Panc1 (cell line): ENCODE measurements around the gene CEP135. TPM values are rescaled to one million over a fixed set of nuclear protein-coding genes. Genes with fewer than 3 reads are reported as not detected.

Experiments used
- ATAC-seq: fragments of 200-7000 bp; cut with Tn5 transposase; 2 replicates; pipeline ENCODE4 v1.9.1; 2020; ENCODE audit warnings: mild to moderate bottlenecking, moderate library complexity
- BruUV-seq: library from RNA; stranded (reverse); fragments of 400-500 nt; replicated peaks from 2 replicates; lab custom pipeline; 2021; lab: Mats Ljungman, UMichigan
- CTCF ChIA-PET: fragments of 300-600 bp; sonication (Branson Sonifier 250); formaldehyde crosslinking; loops from one replicate; lab custom pipeline; 2022; ENCODE audit warnings: antibody characterized with exemption; lab: Charles Lee
- POLR2A ChIA-PET: fragments of 300-600 bp; sonication (Branson Sonifier 250); formaldehyde crosslinking; loops from one replicate; lab custom pipeline; 2022; ENCODE audit warnings: antibody characterized with exemption; lab: Charles Lee
- DNase-seq: peaks from one replicate; pipeline ENCODE4 v3.0.0-alpha.2; 2010; ENCODE audit warnings: low read depth, low spot score
- H3K27ac ChIP-seq: 2 replicates; pipeline ENCODE4 v1.5.1; 2011; ENCODE audit warnings: mild to moderate bottlenecking, low read length, inconsistent platforms
- H3K27me3 ChIP-seq: fragments of 200-500 bp; sonication (Bioruptor generic); 2 replicates; pipeline ENCODE4 v1.6.0; 2014; ENCODE audit warnings: low read length, inconsistent platforms; ENCODE audit not compliant: control insufficient read depth, insufficient read depth
- H3K36me3 ChIP-seq: fragments of 200-500 bp; sonication (Bioruptor generic); 2 replicates; pipeline ENCODE4 v1.5.1; 2014; ENCODE audit warnings: inconsistent platforms, mild to moderate bottlenecking, low read length, moderate library complexity; ENCODE audit not compliant: control insufficient read depth, insufficient read depth
- H3K4me1 ChIP-seq: 2 replicates; pipeline ENCODE4 v1.5.1; 2011; ENCODE audit warnings: inconsistent platforms, mild to moderate bottlenecking, low read length, moderate library complexity; ENCODE audit not compliant: control insufficient read depth, insufficient read depth
- H3K4me3 ChIP-seq, 2 experiments: 2 replicates each; pipeline ENCODE4 v1.5.1; 2011 to 2012; ENCODE audit warnings: low read depth in 2 of 2, low read length in 2 of 2, mild to moderate bottlenecking in 2 of 2, inconsistent platforms in 1 of 2, moderate library complexity in 1 of 2
- H3K9me3 ChIP-seq: fragments of 200-500 bp; sonication (Bioruptor generic); 2 replicates; pipeline ENCODE4 v1.5.1; 2014; ENCODE audit warnings: low read depth, mild to moderate bottlenecking, inconsistent platforms, low read length, moderate library complexity; ENCODE audit not compliant: control insufficient read depth, insufficient read depth
- CTCF ChIP-seq: fragments of 450-650 bp; IDR thresholded peaks from 2 replicates; pipeline ENCODE4 v1.5.1; 2017; ENCODE audit warnings: mild to moderate bottlenecking
- POLR2AphosphoS5 ChIP-seq: IDR thresholded peaks from 2 replicates; pipeline ENCODE4 v1.6.1; 2012; ENCODE audit warnings: mild to moderate bottlenecking, low read depth, low read length, moderate library complexity
- REST ChIP-seq, 2 experiments: IDR thresholded peaks; 2 replicates each; pipeline ENCODE4 v1.6.1; 2011 to 2012; ENCODE audit warnings: low read depth in 2 of 2, control low read depth in 1 of 2, low read length in 1 of 2, mild to moderate bottlenecking in 1 of 2, moderate library complexity in 1 of 2; ENCODE audit not compliant: insufficient read depth in 1 of 2
- SIN3A ChIP-seq: IDR thresholded peaks from 2 replicates; pipeline ENCODE4 v1.6.1; 2012; ENCODE audit warnings: low read depth, mild to moderate bottlenecking, low read length, moderate library complexity, borderline replicate concordance; ENCODE audit not compliant: insufficient read depth
- TCF7L2 ChIP-seq: IDR thresholded peaks from 2 replicates; pipeline ENCODE4 v1.6.1; 2011; ENCODE audit warnings: mild to moderate bottlenecking, low read depth, low read length, inconsistent platforms
- in situ Hi-C: cut with HindIII; loops from 2 replicates; pipeline ENCODE4 v1.10.0; 2016; ENCODE audit warnings: low sequenced_read_pairs, low pct_unique_long_range_greater_than_20kb
- intact Hi-C: fragments of 100-400 bp; cut with micrococcal nuclease; formaldehyde crosslinking; loops from one replicate; pipeline ENCODE4 v1.10.0; 2022; ENCODE audit not compliant: unreplicated experiment
- total RNA-seq: library from RNA; stranded (reverse); gene quantifications from one replicate; pipeline ENCODE4 v1.2.1, GENCODE V29; 2021; ENCODE audit not compliant: unreplicated experiment

The CEP135 gene
- total RNA-seq, 1 experiment from 2014 or later: 9.5 TPM

- no peaks in the 10 kb centered on the region for H3K36me3 ChIP-seq
- CTCF ChIA-PET: no interaction called here
- H3K4me1 ChIP-seq: no peaks in the 10 kb centered on the region
- no peaks in the 10 kb centered on the region for H3K27me3 ChIP-seq
- in situ Hi-C loops: no loop called here
- no TSS peak for BruUV-seq
- TF ChIP-seq REST (IDR thresholded peaks at IDR 0.05; ENCODE audit: insufficient read depth in 1 of 2, low read depth in 2 of 2, low read length in 1 of 2) (no peak), POLR2AphosphoS5 (no peak), CTCF (no peak), SIN3A (no peak), TCF7L2 (no peak)
- no peak for ATAC-seq
- no peak overlapping the region for H3K4me3 ChIP-seq
- H3K27ac ChIP-seq: no peak overlapping the region
- no peaks in the 10 kb centered on the region for H3K9me3 ChIP-seq
- intact Hi-C loops: loop anchor here (10.0 kb wide), 1 partner anchor 475 kb away; the partner anchor contains the start of genes PAICS and PPAT
- no peak for DNase-seq
- POLR2A ChIA-PET: no interaction called here
These were observed 10.9 kb downstream of the CEP135 start for GRCh38 chr4:55959655-55960054.

- no peak for TF ChIP-seq CTCF
- TF ChIP-seq REST (IDR thresholded peaks at IDR 0.05; ENCODE audit: insufficient read depth in 1 of 2, low read depth in 2 of 2, low read length in 1 of 2): no peak
- TF ChIP-seq TCF7L2: no peak
- no peak for TF ChIP-seq POLR2AphosphoS5
- TF ChIP-seq SIN3A: no peak
- CTCF ChIA-PET: no interaction called here
- in situ Hi-C loops (no loop called here), intact Hi-C loops (no loop called here)
- no peaks in the 10 kb centered on the region for H3K4me1 ChIP-seq
- DNase-seq (no peak), ATAC-seq (no peak)
- BruUV-seq: no TSS peak
- no peak overlapping the region for H3K27ac ChIP-seq
- POLR2A ChIA-PET: no interaction called here
- no peak overlapping the region for H3K4me3 ChIP-seq
- no peaks in the 10 kb centered on the region for H3K9me3 ChIP-seq
- H3K36me3 ChIP-seq: no peaks in the 10 kb centered on the region
- H3K27me3 ChIP-seq: no peaks in the 10 kb centered on the region
These were observed 15.3 kb downstream of the CEP135 start for GRCh38 chr4:55964046-55964445.
